B cell (primary cell): ENCODE measurements around the gene GRN. TPM values are rescaled to one million over a fixed set of nuclear protein-coding genes. Genes with fewer than 3 reads are reported as not detected.

Source experiments
- ATAC-seq: fragments of 200-7000 bp; cut with Tn5 transposase; one replicate; pipeline ENCODE4 v1.10.0; 2021; ENCODE audit warnings: low read depth, mild to moderate bottlenecking, moderate number of reproducible peaks, moderate library complexity
- CTCF ChIA-PET: fragments of 350-600 bp; sonication (Branson Sonifier 250); formaldehyde crosslinking; loops from one replicate; lab custom pipeline; 2021; ENCODE audit warnings: antibody characterized with exemption, inconsistent platforms; lab: Charles Lee
- POLR2A ChIA-PET: fragments of 350-600 bp; sonication (Branson Sonifier 250); formaldehyde crosslinking; loops from one replicate; lab custom pipeline; 2021; ENCODE audit warnings: antibody characterized with exemption; lab: Charles Lee
- DNase-seq: peaks from one replicate; pipeline ENCODE4 v3.0.0; 2013
- H2AFZ ChIP-seq: 2 replicates; pipeline ENCODE4 v1.6.1; 2012; ENCODE audit warnings: mild to moderate bottlenecking, low read depth, low read length; ENCODE audit not compliant: insufficient read depth, poor library complexity, severe bottlenecking
- H3K27ac ChIP-seq, 2 donors: 1 replicate in 1 of 2; 2 replicates in 1 of 2; pipeline ENCODE4 v1.5.1; 2012 to 2013; ENCODE audit warnings: low read length in 2 of 2, mild to moderate bottlenecking in 2 of 2, moderate library complexity in 1 of 2
- H3K27me3 ChIP-seq, 4 experiments: fragments of 200-600 bp in 1 of 4; sonication (generic) in 1 of 4; replicated peaks in 1 of 4; 1 replicate in 2 of 4; 2 replicates in 2 of 4; pipeline versions ENCODE4 v1.6.1 to v1.7.0; 2013 to 2016; ENCODE audit warnings: low read length in 3 of 4, mild to moderate bottlenecking in 2 of 4, mixed read lengths in 1 of 4, moderate library complexity in 1 of 4; ENCODE audit not compliant: insufficient read depth in 4 of 4, control insufficient read depth in 3 of 4; ENCODE audit errors: control extremely low read depth in 1 of 4
- H3K36me3 ChIP-seq, 2 experiments: replicated peaks in 1 of 2; 1 replicate in 1 of 2; 2 replicates in 1 of 2; pipeline versions ENCODE4 v1.6.1 to v1.7.1; 2013; ENCODE audit warnings: low read length in 1 of 2; ENCODE audit not compliant: insufficient read depth in 2 of 2, control insufficient read depth in 1 of 2; ENCODE audit errors: control extremely low read depth in 1 of 2, extremely low read depth in 1 of 2
- H3K4me1 ChIP-seq, 2 donors: fragments of 200-600 bp in 1 of 2; sonication (generic) in 1 of 2; 1 replicate in 1 of 2; 2 replicates in 1 of 2; pipeline versions ENCODE4 v1.5.1 to v1.6.1; 2013 to 2017; ENCODE audit warnings: low read length in 2 of 2; ENCODE audit not compliant: control insufficient read depth in 2 of 2, insufficient read depth in 2 of 2
- H3K4me2 ChIP-seq: replicated peaks from 2 replicates; pipeline ENCODE3; 2012; ENCODE audit warnings: mild to moderate bottlenecking, low read depth, low read length; ENCODE audit not compliant: poor library complexity, severe bottlenecking
- H3K4me3 ChIP-seq, 5 experiments: fragments of 200-600 bp in 1 of 5; sonication (generic) in 1 of 5; 1 replicate in 3 of 5; 2 replicates in 2 of 5; pipeline versions ENCODE4 v1.5.1 to v1.7.0; 2011 to 2016; ENCODE audit warnings: low read length in 4 of 5, mild to moderate bottlenecking in 4 of 5, low read depth in 2 of 5, control low read depth in 1 of 5, moderate library complexity in 1 of 5; ENCODE audit not compliant: insufficient read depth in 1 of 5; ENCODE audit errors: control extremely low read depth in 1 of 5, extremely low read depth in 1 of 5
- H3K79me2 ChIP-seq: fragments of 200-600 bp; sonication (generic); one replicate; pipeline ENCODE4 v1.6.0; 2016; ENCODE audit warnings: low read length; ENCODE audit not compliant: control insufficient read depth, insufficient read depth
- H3K9ac ChIP-seq: fragments of 200-600 bp; sonication (generic); 2 replicates; pipeline ENCODE4 v1.6.1; 2017; ENCODE audit warnings: mild to moderate bottlenecking, low read length, moderate library complexity
- H3K9me3 ChIP-seq, 3 donors: one replicate each; pipeline versions ENCODE4 v1.6.1 to v1.7.1; 2013; ENCODE audit warnings: low read length in 2 of 3; ENCODE audit not compliant: control insufficient read depth in 2 of 3, insufficient read depth in 1 of 3; ENCODE audit errors: control extremely low read depth in 1 of 3
- H4K20me1 ChIP-seq: 2 replicates; pipeline ENCODE4 v1.6.0; 2012; ENCODE audit warnings: mild to moderate bottlenecking, low read length; ENCODE audit not compliant: insufficient read depth, control insufficient read depth, poor library complexity, severe bottlenecking
- H3K27ac Mint-ChIP-seq: one replicate; pipeline ENCODE4 v1.8.0; 2021; ENCODE audit warnings: mixed read lengths
- H3K27me3 Mint-ChIP-seq: one replicate; pipeline ENCODE4 v1.8.0; 2021; ENCODE audit warnings: mixed read lengths
- H3K4me1 Mint-ChIP-seq: one replicate; pipeline ENCODE4 v1.8.0; 2021; ENCODE audit warnings: mixed read lengths
- H3K4me3 Mint-ChIP-seq: one replicate; pipeline ENCODE4 v1.8.0; 2021; ENCODE audit warnings: mixed read lengths
- H3K9me3 Mint-ChIP-seq: one replicate; pipeline ENCODE4 v1.8.0; 2022; ENCODE audit warnings: mixed read lengths; ENCODE audit not compliant: insufficient read depth
- EZH2 ChIP-seq: IDR thresholded peaks from 2 replicates; pipeline ENCODE4 v1.6.1; 2012; ENCODE audit warnings: borderline replicate concordance, low read depth, mild to moderate bottlenecking, moderate library complexity, low read length; ENCODE audit not compliant: insufficient read depth, poor library complexity, severe bottlenecking
- WGBS: methylation state at CpG from one replicate; pipeline ENCODE4 v1.1.5; 2013; ENCODE audit warnings: missing lambda C conversion rate; ENCODE audit not compliant: insufficient coverage; 5-methylcytosine and 5-hydroxymethylcytosine counted together
- intact Hi-C: fragments of 100-400 bp; cut with micrococcal nuclease; formaldehyde crosslinking; loops from one replicate; pipeline ENCODE4 v1.10.0; 2022
- polyA plus RNA-seq: library from polyadenylated mRNA; depleted of rRNA; stranded (reverse); fragments of >200 nt; gene quantifications from 2 replicates; pipeline ENCODE4 v1.2.3, GENCODE V29; 2012
- total RNA-seq, 2 donors: library from RNA; stranded (reverse); fragments of 120-200 nt in 1 of 2; gene quantifications; 1 replicate in 1 of 2; 2 replicates in 1 of 2; pipeline versions ENCODE4 v1.2.3 to v1.2.4, GENCODE V29; 2013 to 2022
- TF ChIP-seq, protein P1 (sequence below): fragments of 200-600 bp; IDR thresholded peaks from one replicate; pipeline ENCODE4 v1.8.0; 2022; ENCODE audit warnings: antibody characterized with exemption, mild to moderate bottlenecking

GRN gene
- total and polyA plus RNA-seq, 2 donors (not counting 1 experiment from before 2014, with no cell fraction given), result 187 to 226 TPM

DNA sequence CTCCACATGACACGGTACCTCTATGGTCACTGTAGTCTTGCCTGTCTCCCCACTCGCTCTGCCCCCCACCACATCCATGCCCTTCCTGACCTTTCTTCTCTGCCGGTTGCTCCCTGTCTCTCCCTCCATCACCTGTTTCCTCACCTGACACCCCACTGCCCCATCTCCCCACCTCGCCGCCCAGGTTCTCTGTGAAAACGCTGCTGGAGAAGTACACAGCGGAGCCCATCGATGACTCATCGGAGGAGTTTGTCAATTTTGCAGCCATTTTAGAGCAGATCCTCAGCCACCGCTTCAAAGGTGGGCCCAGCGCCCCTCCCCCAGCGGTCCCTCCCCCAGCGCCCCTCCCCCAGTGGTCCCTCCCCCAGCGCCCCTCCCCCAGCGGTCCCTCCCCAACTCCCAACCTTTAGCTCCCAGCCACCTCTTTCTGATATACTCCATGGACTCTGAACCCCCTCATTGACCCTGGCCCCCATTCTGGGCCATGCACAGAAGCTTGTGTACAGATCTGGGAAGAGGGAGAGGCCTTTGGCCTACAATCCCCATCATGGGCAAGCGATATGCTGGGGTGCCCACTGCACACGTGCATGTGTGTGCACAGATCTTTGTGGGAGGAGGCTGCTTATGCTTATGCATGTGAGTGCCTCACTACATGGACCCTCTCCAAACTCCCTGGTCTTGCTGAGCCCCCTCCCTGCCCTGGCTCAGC is 32.6 kb upstream of the GRN start:
- intact Hi-C loops, result no loop called here
- no peak overlapping the region for H3K9ac ChIP-seq
- Mint-ChIP-seq H3K4me1 (peaks cover 29% of the 10 kb centered on the region), H3K4me3 (peak overlapping the region; percentile 35), H3K9me3 (peaks cover 5% of the 10 kb centered on the region), H3K27ac (peak overlapping the region; percentile 22), H3K27me3 (peaks cover 39% of the 10 kb centered on the region)
- H3K9me3 ChIP-seq, result peaks cover 0 to 29% (median 0%) of the 10 kb centered on the region in 3 donors
- H3K4me3 ChIP-seq, result no peak overlapping the region
- H3K36me3 ChIP-seq, result no peaks in the 10 kb centered on the region
- no peak overlapping the region for H3K27ac ChIP-seq
- H4K20me1 ChIP-seq, result no peaks in the 10 kb centered on the region
- DNase-seq (no peak), ATAC-seq (no peak)
- H3K4me1 ChIP-seq, result peaks cover 38% of the 10 kb centered on the region in 2 donors
- CTCF ChIA-PET, result interaction anchor here (1.0 kb wide), 1 partner anchor 51 kb away, joined by 3 read pairs; the partner anchor contains the start of gene FAM171A2
- WGBS, result 93% methylated on average over 10 of the region's 17 CpGs
- H3K79me2 ChIP-seq, result no peaks in the 10 kb centered on the region
- H3K27me3 ChIP-seq, result peaks cover 0 to 63% (median 26%) of the 10 kb centered on the region in 4 experiments
- TF ChIP-seq, protein P1, sequence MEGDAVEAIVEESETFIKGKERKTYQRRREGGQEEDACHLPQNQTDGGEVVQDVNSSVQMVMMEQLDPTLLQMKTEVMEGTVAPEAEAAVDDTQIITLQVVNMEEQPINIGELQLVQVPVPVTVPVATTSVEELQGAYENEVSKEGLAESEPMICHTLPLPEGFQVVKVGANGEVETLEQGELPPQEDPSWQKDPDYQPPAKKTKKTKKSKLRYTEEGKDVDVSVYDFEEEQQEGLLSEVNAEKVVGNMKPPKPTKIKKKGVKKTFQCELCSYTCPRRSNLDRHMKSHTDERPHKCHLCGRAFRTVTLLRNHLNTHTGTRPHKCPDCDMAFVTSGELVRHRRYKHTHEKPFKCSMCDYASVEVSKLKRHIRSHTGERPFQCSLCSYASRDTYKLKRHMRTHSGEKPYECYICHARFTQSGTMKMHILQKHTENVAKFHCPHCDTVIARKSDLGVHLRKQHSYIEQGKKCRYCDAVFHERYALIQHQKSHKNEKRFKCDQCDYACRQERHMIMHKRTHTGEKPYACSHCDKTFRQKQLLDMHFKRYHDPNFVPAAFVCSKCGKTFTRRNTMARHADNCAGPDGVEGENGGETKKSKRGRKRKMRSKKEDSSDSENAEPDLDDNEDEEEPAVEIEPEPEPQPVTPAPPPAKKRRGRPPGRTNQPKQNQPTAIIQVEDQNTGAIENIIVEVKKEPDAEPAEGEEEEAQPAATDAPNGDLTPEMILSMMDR, result no peak
- TF ChIP-seq EZH2, result no peak
- POLR2A ChIA-PET, result no interaction called here
- no peak overlapping the region for H3K4me2 ChIP-seq
- no peak overlapping the region for H2AFZ ChIP-seq

DNA sequence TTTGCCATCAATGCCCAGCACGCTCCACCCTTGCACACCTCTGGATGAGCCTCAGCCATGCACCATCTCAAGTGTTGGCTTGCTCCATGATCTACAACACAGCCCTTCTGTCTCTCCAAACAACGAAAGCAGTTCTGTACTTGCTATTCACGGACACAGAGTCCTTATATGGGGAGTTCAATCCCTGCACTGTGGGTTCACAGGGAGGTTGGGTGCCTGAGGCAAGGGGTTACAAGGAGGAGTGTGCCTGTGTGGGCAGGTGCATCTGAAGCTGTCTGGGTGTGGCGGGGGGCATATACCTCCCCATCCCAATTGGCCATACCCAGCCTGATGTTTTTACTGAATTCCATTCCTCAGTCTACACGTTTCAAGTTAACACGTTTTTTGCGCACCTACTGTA is 31.1 kb upstream of the GRN start:
- Histone ChIP-seq H4K20me1 (no peaks in the 10 kb centered on the region), H3K27ac (no peak overlapping the region), H3K36me3 (no peaks in the 10 kb centered on the region), H3K9me3 (peaks cover 0 to 25% (median 0%) of the 10 kb centered on the region in 3 donors), H3K27me3 (peaks cover 0 to 56% (median 22%) of the 10 kb centered on the region in 4 experiments), H3K4me2 (no peak overlapping the region), H3K4me1 (peaks cover 23 to 28% of the 10 kb centered on the region in 2 donors), H3K79me2 (no peaks in the 10 kb centered on the region), H3K9ac (no peak overlapping the region), H2AFZ (no peak overlapping the region), H3K4me3 (no peak overlapping the region)
- intact Hi-C loops, result no loop called here
- POLR2A ChIA-PET, result interaction anchor here (0.7 to 1.6 kb wide), 3 partner anchors 9 to 93 kb away, joined by 3 to 8 read pairs (median 6); no protein-coding TSS in a partner anchor
- peak overlapping the region; percentile 57 for H3K4me3 Mint-ChIP-seq
- TF ChIP-seq, protein P1, result no peak
- TF ChIP-seq EZH2, result no peak
- DNase-seq (no peak), ATAC-seq (no peak)
- H3K27me3 Mint-ChIP-seq, result peaks cover 41% of the 10 kb centered on the region
- H3K27ac Mint-ChIP-seq, result no peak overlapping the region
- WGBS, result 100% methylated on average over 1 of the region's 7 CpGs
- CTCF ChIA-PET, result interaction anchor here (1.1 to 7.3 kb wide), 2 partner anchors 99 to 103 kb away, joined by 3 to 38 read pairs; no protein-coding TSS in a partner anchor
- H3K9me3 Mint-ChIP-seq, result peaks cover 5% of the 10 kb centered on the region
- peaks cover 24% of the 10 kb centered on the region for H3K4me1 Mint-ChIP-seq
